IMR-90 (cell line): Measurements from ENCODE around the gene CREB1. TPM values are rescaled to one million over a fixed set of nuclear protein-coding genes. Genes with fewer than 3 reads are reported as not detected.

Experiments used
- ATAC-seq: fragments of 200-7000 bp; cut with Tn5 transposase; 2 replicates; pipeline ENCODE4 v1.9.1; 2020; ENCODE audit warnings: low read depth, mild to moderate bottlenecking, moderate library complexity
- BruUV-seq: library from RNA; stranded (reverse); fragments of 400-500 nt; replicated peaks from 2 replicates; lab custom pipeline; 2021; lab: Mats Ljungman, UMichigan
- CTCF ChIA-PET: fragments of 300-600 bp; formaldehyde crosslinking; extraction: SDS; loops from one replicate; lab custom pipeline; 2021; ENCODE audit warnings: antibody characterized with exemption; lab: Yijun Ruan, JAX
- POLR2A ChIA-PET: fragments of 300-600 bp; sonication (Branson Sonifier 250); formaldehyde crosslinking; loops from one replicate; lab custom pipeline; 2022; ENCODE audit warnings: antibody characterized with exemption; ENCODE audit not compliant: unreplicated experiment; lab: Charles Lee
- DNase-seq: peaks from one replicate; pipeline ENCODE4 v3.0.0; 2013
- H2AFZ ChIP-seq: replicated peaks from 2 replicates; pipeline ENCODE3; 2013; ENCODE audit warnings: low read length, mild to moderate bottlenecking; ENCODE audit not compliant: poor library complexity
- H2AK5ac ChIP-seq: 2 replicates; pipeline ENCODE4 v1.6.1; 2013; ENCODE audit warnings: low read depth, low read length, inconsistent platforms
- H2AK9ac ChIP-seq: replicated peaks from 2 replicates; pipeline ENCODE3; 2013; ENCODE audit warnings: mild to moderate bottlenecking, low read depth, low read length, moderate library complexity; ENCODE audit not compliant: poor library complexity
- H2BK120ac ChIP-seq: 2 replicates; pipeline ENCODE4 v1.6.1; 2013; ENCODE audit warnings: low read depth, low read length, inconsistent platforms
- H2BK15ac ChIP-seq: 3 replicates; pipeline ENCODE4 v1.6.1; 2013; ENCODE audit warnings: low read depth, low read length, inconsistent platforms
- H2BK20ac ChIP-seq: 2 replicates; pipeline ENCODE4 v1.6.1; 2013; ENCODE audit warnings: low read depth, mild to moderate bottlenecking, inconsistent platforms, low read length, moderate library complexity
- H2BK5ac ChIP-seq: 2 replicates; pipeline ENCODE4 v1.6.1; 2013; ENCODE audit warnings: mild to moderate bottlenecking, low read depth, low read length, inconsistent platforms; ENCODE audit not compliant: poor library complexity, severe bottlenecking
- H3K14ac ChIP-seq: replicated peaks from 2 replicates; pipeline ENCODE4 v1.6.1; 2013; ENCODE audit warnings: low read depth, low read length, inconsistent platforms
- H3K18ac ChIP-seq: 2 replicates; pipeline ENCODE4 v1.6.1; 2013; ENCODE audit warnings: low read depth, low read length, control low read depth
- H3K23ac ChIP-seq: 2 replicates; pipeline ENCODE4 v1.6.1; 2013; ENCODE audit warnings: low read depth, low read length, inconsistent platforms
- H3K27ac ChIP-seq: 2 replicates; pipeline ENCODE4 v1.5.1; 2013; ENCODE audit warnings: mild to moderate bottlenecking, control low read depth, low read length; ENCODE audit not compliant: insufficient read depth
- H3K27me3 ChIP-seq: 2 replicates; pipeline ENCODE4 v1.6.1; 2013; ENCODE audit warnings: low read length; ENCODE audit not compliant: control insufficient read depth, insufficient read depth
- H3K36me3 ChIP-seq: 2 replicates; pipeline ENCODE4 v1.6.1; 2013; ENCODE audit warnings: low read length, mixed read lengths; ENCODE audit not compliant: control insufficient read depth, insufficient read depth
- H3K4ac ChIP-seq: 2 replicates; pipeline ENCODE4 v1.6.1; 2013; ENCODE audit warnings: low read depth, low read length, inconsistent platforms
- H3K4me1 ChIP-seq: 2 replicates; pipeline ENCODE4 v1.6.1; 2013; ENCODE audit warnings: low read length, mixed read lengths; ENCODE audit not compliant: control insufficient read depth, insufficient read depth
- H3K4me2 ChIP-seq: 2 replicates; pipeline ENCODE4 v1.6.1; 2013; ENCODE audit warnings: low read depth, mild to moderate bottlenecking, control low read depth, low read length, moderate library complexity
- H3K4me3 ChIP-seq: 2 replicates; pipeline ENCODE4 v1.5.1; 2013; ENCODE audit warnings: low read depth, mild to moderate bottlenecking, control low read depth, low read length, moderate library complexity; ENCODE audit not compliant: insufficient read depth
- H3K56ac ChIP-seq: 2 replicates; pipeline ENCODE4 v1.6.1; 2013; ENCODE audit warnings: low read length, inconsistent platforms; ENCODE audit not compliant: insufficient read depth; ENCODE audit errors: extremely low read depth
- H3K79me1 ChIP-seq, 2 experiments: 2 replicates each; pipeline ENCODE4 v1.6.1; 2013; ENCODE audit warnings: low read length in 2 of 2, inconsistent platforms in 1 of 2, low read depth in 1 of 2
- H3K9ac ChIP-seq: 2 replicates; pipeline ENCODE4 v1.6.1; 2013; ENCODE audit warnings: low read depth, low read length, control low read depth
- H3K9me1 ChIP-seq: 2 replicates; pipeline ENCODE4 v1.6.1; 2013; ENCODE audit warnings: low read length, inconsistent platforms; ENCODE audit not compliant: insufficient read depth
- H3K9me3 ChIP-seq: 2 replicates; pipeline ENCODE4 v1.6.1; 2013; ENCODE audit warnings: low read length; ENCODE audit not compliant: control insufficient read depth, insufficient read depth
- H4K20me1 ChIP-seq: 2 replicates; pipeline ENCODE4 v1.6.1; 2013; ENCODE audit warnings: low read length, inconsistent platforms; ENCODE audit not compliant: insufficient read depth
- H4K5ac ChIP-seq: 2 replicates; pipeline ENCODE4 v1.6.1; 2013; ENCODE audit warnings: mild to moderate bottlenecking, low read depth, low read length, control low read depth
- H4K8ac ChIP-seq, 2 experiments: 2 replicates each; pipeline ENCODE4 v1.6.1; 2013; ENCODE audit warnings: low read depth in 2 of 2, low read length in 2 of 2, control low read depth in 1 of 2, inconsistent platforms in 1 of 2
- H4K91ac ChIP-seq: 2 replicates; pipeline ENCODE4 v1.6.1; 2013; ENCODE audit warnings: low read depth, low read length, inconsistent platforms; ENCODE audit not compliant: insufficient read depth
- CEBPB ChIP-seq: IDR thresholded peaks from 2 replicates; pipeline ENCODE4 v1.6.1; 2012; ENCODE audit warnings: low read depth, low read length, improper control_type of control experiment
- CHD1 ChIP-seq: IDR thresholded peaks from 2 replicates; pipeline ENCODE4 v1.6.1; 2012; ENCODE audit warnings: low read depth, low read length, improper control_type of control experiment
- ELK1 ChIP-seq: fragments of 150-350 bp; IDR thresholded peaks from 2 replicates; pipeline ENCODE4 v1.6.1; 2016; ENCODE audit warnings: low read depth, mild to moderate bottlenecking, low read length, moderate library complexity, borderline replicate concordance
- MAZ ChIP-seq: IDR thresholded peaks from 2 replicates; pipeline ENCODE4 v1.6.1; 2012; ENCODE audit warnings: low read depth, mild to moderate bottlenecking, low read length, improper control_type of control experiment, moderate library complexity, borderline replicate concordance
- POLR2A ChIP-seq: IDR thresholded peaks from 2 replicates; pipeline ENCODE4 v1.6.1; 2012; ENCODE audit warnings: mild to moderate bottlenecking, low read depth, low read length
- RFX5 ChIP-seq: IDR thresholded peaks from 2 replicates; pipeline ENCODE4 v1.8.0; 2012; ENCODE audit warnings: low read depth, mild to moderate bottlenecking, low read length, moderate library complexity
- SMC3 ChIP-seq: fragments of 150-350 bp; IDR thresholded peaks from 2 replicates; pipeline ENCODE4 v1.6.1; 2016; ENCODE audit warnings: low read depth, mild to moderate bottlenecking, antibody characterized with exemption, low read length, moderate library complexity
- WGBS, 2 experiments: methylation state at CpG; one replicate each; pipeline versions ENCODE4 v1.1.5 to v1.1.7; 2013; ENCODE audit warnings: missing lambda C conversion rate in 2 of 2; ENCODE audit not compliant: insufficient read length in 1 of 2; ENCODE audit errors: extremely low coverage in 2 of 2; 5-methylcytosine and 5-hydroxymethylcytosine counted together
- dilution Hi-C: fragments of 300-500 bp; cut with HindIII; formaldehyde crosslinking; loops from one replicate; pipeline ENCODE4 v1.14.3; 2018; ENCODE audit warnings: low sequenced_read_pairs; ENCODE audit not compliant: unreplicated experiment
- in situ Hi-C: fragments of 300-500 bp; cut with MboI; formaldehyde crosslinking; loops from 3 replicates; pipeline ENCODE4 v1.14.3; 2019; ENCODE audit warnings: low sequenced_read_pairs, inconsistent platforms, mixed read lengths
- intact Hi-C: fragments of 100-400 bp; cut with micrococcal nuclease; formaldehyde crosslinking; loops from 2 replicates; pipeline ENCODE4 v1.10.0; 2022
- polyA plus RNA-seq, 3 experiments: library from polyadenylated mRNA; depleted of rRNA; stranded (reverse); fragments of >200 nt; gene quantifications; 2 replicates each; pipeline ENCODE4 v1.2.3, GENCODE V29; 2012; ENCODE audit warnings: low replicate concordance in 1 of 3
- total RNA-seq: library from RNA; depleted of rRNA; stranded (reverse); fragments of >200 nt; gene quantifications from 2 replicates; pipeline ENCODE4 v1.2.3, GENCODE V29; 2012
- TF ChIP-seq, protein P1 (sequence below): fragments of 150-350 bp; IDR thresholded peaks from 2 replicates; pipeline ENCODE4 v1.6.1; 2017; ENCODE audit warnings: mild to moderate bottlenecking, antibody characterized with exemption, low read length, low read depth

CREB1 gene
- total and polyA plus RNA-seq, 2 of the 4 experiments (the other 2 are of a cell fraction): 22.4 to 94.5 TPM

- TF ChIP-seq CEBPB: no peak
Measured at GRCh38 chr2:207561386-207562080, 31.8 kb downstream of the CREB1 start (continued).

DNA sequence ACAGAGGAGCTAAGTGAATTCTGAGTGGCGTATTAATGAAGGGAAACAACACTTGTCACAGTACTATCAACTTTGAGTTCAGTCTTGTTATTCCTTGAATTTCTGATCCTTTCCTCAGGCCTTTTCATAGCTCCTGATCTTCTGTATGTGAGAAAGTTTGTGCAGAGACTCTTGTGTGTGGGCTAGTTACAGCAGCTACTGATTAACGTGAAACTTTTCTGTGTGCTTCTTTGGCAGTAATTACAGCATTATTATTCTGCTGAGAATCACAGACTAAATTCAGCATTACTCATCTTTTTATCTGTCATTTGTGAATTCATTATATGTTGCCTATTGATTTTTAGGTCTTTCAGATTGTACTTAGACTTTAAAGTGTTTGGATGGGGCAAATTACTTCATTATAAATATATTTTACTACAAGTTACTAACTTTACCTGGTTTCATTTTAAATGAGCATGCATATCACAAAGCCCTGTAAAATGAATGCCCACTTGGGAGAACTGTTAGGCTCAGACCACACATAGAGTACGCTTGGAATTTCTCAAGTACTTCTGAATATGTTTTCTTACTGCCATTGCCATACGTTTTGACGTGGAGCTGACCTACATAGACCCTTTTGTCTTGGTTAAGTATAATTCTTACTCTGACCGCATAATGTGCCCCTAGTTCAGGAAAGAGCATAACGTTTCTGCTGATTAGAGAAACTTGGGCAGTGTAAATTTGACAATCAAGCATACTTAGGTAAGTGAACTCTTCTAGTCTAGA is 36.2 kb downstream of the CREB1 start:
- H4K5ac ChIP-seq: no peak overlapping the region
- no peak overlapping the region for H2BK15ac ChIP-seq
- H3K27me3 ChIP-seq: no peaks in the 10 kb centered on the region
- H4K8ac ChIP-seq: no peak overlapping the region
- H2AK5ac ChIP-seq: no peak overlapping the region
- H3K4ac ChIP-seq: no peak overlapping the region
- WGBS, 2 experiments: 67% methylated on average over 1 of the region's 7 CpGs; no CpG with 5 or more reads in 1 of the 2 experiments
- H3K56ac ChIP-seq: no peak overlapping the region
- H2AK9ac ChIP-seq: no peak overlapping the region
- DNase-seq (no peak), ATAC-seq (no peak)
- H2BK5ac ChIP-seq: no peak overlapping the region
- H3K36me3 ChIP-seq: peaks cover 5% of the 10 kb centered on the region
- peaks cover 8% of the 10 kb centered on the region for H3K9me1 ChIP-seq
- no peaks in the 10 kb centered on the region for H4K20me1 ChIP-seq
- H3K23ac ChIP-seq: no peak overlapping the region
- H3K14ac ChIP-seq: no peak overlapping the region
- TF ChIP-seq CHD1 (no peak), POLR2A (no peak), SMC3 (no peak), ELK1 (no peak), MAZ (no peak), RFX5 (no peak)
- TF ChIP-seq, protein P1, sequence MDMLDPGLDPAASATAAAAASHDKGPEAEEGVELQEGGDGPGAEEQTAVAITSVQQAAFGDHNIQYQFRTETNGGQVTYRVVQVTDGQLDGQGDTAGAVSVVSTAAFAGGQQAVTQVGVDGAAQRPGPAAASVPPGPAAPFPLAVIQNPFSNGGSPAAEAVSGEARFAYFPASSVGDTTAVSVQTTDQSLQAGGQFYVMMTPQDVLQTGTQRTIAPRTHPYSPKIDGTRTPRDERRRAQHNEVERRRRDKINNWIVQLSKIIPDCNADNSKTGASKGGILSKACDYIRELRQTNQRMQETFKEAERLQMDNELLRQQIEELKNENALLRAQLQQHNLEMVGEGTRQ: no peak
- H2BK120ac ChIP-seq: no peak overlapping the region
- H3K4me2 ChIP-seq: no peak overlapping the region
- dilution Hi-C loops (no loop called here), in situ Hi-C loops (no loop called here), intact Hi-C loops (no loop called here)
- no peaks in the 10 kb centered on the region; the same call in 1 of the 2 replicates for H3K4me1 ChIP-seq
- H3K79me1 ChIP-seq: peaks cover 12 to 22% of the 10 kb centered on the region in 2 experiments
- POLR2A ChIA-PET: no interaction called here
- H4K91ac ChIP-seq: no peak overlapping the region
- H3K9ac ChIP-seq: no peak overlapping the region
- no peak overlapping the region for H2AFZ ChIP-seq
- H3K4me3 ChIP-seq: no peak overlapping the region
- no peak overlapping the region for H2BK20ac ChIP-seq
- no peak overlapping the region for H3K27ac ChIP-seq
- no TSS peak for BruUV-seq
- CTCF ChIA-PET: interaction anchor here (0.5 kb wide), 1 partner anchor 11 kb away, joined by 3 read pairs; no protein-coding TSS in a partner anchor
- no peak overlapping the region for H3K18ac ChIP-seq
- no peaks in the 10 kb centered on the region for H3K9me3 ChIP-seq
